SU-DHL-6 (cell line): ENCODE data around the gene VTI1A.

ENCODE experiments used
- H2AFZ ChIP-seq: fragments of 200-600 bp; sonication (generic); 2 replicates; pipeline ENCODE4 v1.6.1; 2014; ENCODE audit warnings: low read depth, mild to moderate bottlenecking, moderate library complexity, mixed read lengths, antibody characterized with exemption, low read length; ENCODE audit not compliant: severe bottlenecking
- H3F3A ChIP-seq: fragments of 200-600 bp; shearing (Covaris generic); 2 replicates; pipeline ENCODE4 v1.6.0; 2016; ENCODE audit warnings: antibody characterized with exemption, mild to moderate bottlenecking; ENCODE audit not compliant: insufficient read depth
- H3K27ac ChIP-seq: fragments of 200-600 bp; sonication (generic); 2 replicates; pipeline ENCODE4 v1.5.1; 2016; ENCODE audit warnings: low read depth, mild to moderate bottlenecking, low read length, moderate library complexity, mixed read lengths
- H3K27me3 ChIP-seq: fragments of 200-600 bp; sonication (generic), shearing (Covaris generic); 2 replicates; pipeline ENCODE4 v1.6.0; 2014; ENCODE audit warnings: mild to moderate bottlenecking, low read length
- H3K36me3 ChIP-seq: fragments of 200-600 bp; sonication (generic); 2 replicates; pipeline ENCODE4 v1.6.1; 2014; ENCODE audit warnings: mild to moderate bottlenecking, low read length, mixed read lengths
- H3K4me2 ChIP-seq: fragments of 300-600, 200-600 bp; shearing (Covaris generic), sonication (generic); 2 replicates; pipeline ENCODE4 v1.6.0; 2014; ENCODE audit warnings: low read length, low read depth, mild to moderate bottlenecking; ENCODE audit not compliant: poor library complexity, severe bottlenecking
- H3K4me3 ChIP-seq: fragments of 200-600 bp; sonication (generic); 2 replicates; pipeline ENCODE4 v1.5.1; 2014; ENCODE audit warnings: antibody characterized with exemption, low read length, mild to moderate bottlenecking, mixed read lengths; ENCODE audit not compliant: insufficient read depth, poor library complexity, severe bottlenecking
- H3K79me2 ChIP-seq: fragments of 200-600 bp; sonication (generic); 2 replicates; pipeline ENCODE4 v1.6.1; 2014; ENCODE audit warnings: mild to moderate bottlenecking, low read length, moderate library complexity; ENCODE audit not compliant: insufficient read depth
- H3K9ac ChIP-seq: fragments of 200-600 bp; sonication (generic); 2 replicates; pipeline ENCODE4 v1.7.0; 2014; ENCODE audit warnings: mild to moderate bottlenecking, low read length
- H3K9me2 ChIP-seq: fragments of 200-600 bp; sonication (generic); replicated peaks from 2 replicates; pipeline ENCODE4 v1.6.1; 2014; ENCODE audit warnings: low read length; ENCODE audit not compliant: insufficient read depth
- H3K9me3 ChIP-seq: fragments of 200-600 bp; sonication (generic); 2 replicates; pipeline ENCODE4 v1.6.1; 2014; ENCODE audit warnings: low read length, mixed read lengths; ENCODE audit not compliant: insufficient read depth
- H4K20me1 ChIP-seq: fragments of 200-600 bp; sonication (generic); 2 replicates; pipeline ENCODE4 v1.6.1; 2014; ENCODE audit warnings: low read depth, mild to moderate bottlenecking, antibody characterized with exemption, low read length, moderate library complexity, mixed read lengths
- EZH2phosphoT487 ChIP-seq: fragments of 200-600 bp; sonication (generic), shearing (Covaris generic); conservative IDR thresholded peaks from 2 replicates; pipeline ENCODE4 v1.6.1; 2018; ENCODE audit warnings: mild to moderate bottlenecking, antibody characterized with exemption, low read length, moderate library complexity, mixed read lengths
- TF ChIP-seq, protein P1 (sequence below): fragments of 200-600 bp; sonication (generic); IDR thresholded peaks from one replicate; pipeline ENCODE4 v1.5.1; 2017; ENCODE audit warnings: antibody characterized with exemption, mild to moderate bottlenecking, low read length, moderate library complexity; ENCODE audit not compliant: insufficient read depth, poor library complexity, severe bottlenecking

Gene VTI1A

DNA sequence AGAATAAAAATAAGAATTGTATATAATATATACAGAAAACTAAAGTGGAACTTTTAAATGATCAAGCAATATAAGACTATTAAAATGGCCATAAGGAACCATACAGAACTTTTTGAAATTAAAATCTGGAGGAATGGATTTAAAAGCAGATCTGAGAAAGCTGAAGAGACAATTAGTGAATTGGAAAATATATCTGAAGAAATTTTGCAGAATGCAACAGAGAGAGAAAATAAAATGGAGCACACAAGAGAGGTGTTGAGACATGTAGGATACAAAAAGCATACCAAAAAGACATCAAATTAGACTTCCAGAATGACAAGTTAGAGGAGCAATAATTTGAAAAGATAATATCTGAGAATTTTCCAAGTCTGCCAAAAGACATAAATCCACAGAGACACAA lies 169.6 kb downstream of the VTI1A start:
- H4K20me1 ChIP-seq, result no peaks in the 10 kb centered on the region
- no peaks in the 10 kb centered on the region for H3F3A ChIP-seq
- no peaks in the 10 kb centered on the region for H3K36me3 ChIP-seq
- no peak overlapping the region for H3K9ac ChIP-seq
- H3K4me2 ChIP-seq, result no peak overlapping the region
- no peak overlapping the region for H2AFZ ChIP-seq
- H3K27ac ChIP-seq, result no peak overlapping the region
- H3K27me3 ChIP-seq, result no peaks in the 10 kb centered on the region
- H3K79me2 ChIP-seq, result no peaks in the 10 kb centered on the region
- H3K9me3 ChIP-seq, result peaks cover 9% of the 10 kb centered on the region; the same call in 1 of the 2 replicates
- no peaks in the 10 kb centered on the region for H3K9me2 ChIP-seq
- H3K4me3 ChIP-seq, result no peak overlapping the region
- TF ChIP-seq, protein P1, sequence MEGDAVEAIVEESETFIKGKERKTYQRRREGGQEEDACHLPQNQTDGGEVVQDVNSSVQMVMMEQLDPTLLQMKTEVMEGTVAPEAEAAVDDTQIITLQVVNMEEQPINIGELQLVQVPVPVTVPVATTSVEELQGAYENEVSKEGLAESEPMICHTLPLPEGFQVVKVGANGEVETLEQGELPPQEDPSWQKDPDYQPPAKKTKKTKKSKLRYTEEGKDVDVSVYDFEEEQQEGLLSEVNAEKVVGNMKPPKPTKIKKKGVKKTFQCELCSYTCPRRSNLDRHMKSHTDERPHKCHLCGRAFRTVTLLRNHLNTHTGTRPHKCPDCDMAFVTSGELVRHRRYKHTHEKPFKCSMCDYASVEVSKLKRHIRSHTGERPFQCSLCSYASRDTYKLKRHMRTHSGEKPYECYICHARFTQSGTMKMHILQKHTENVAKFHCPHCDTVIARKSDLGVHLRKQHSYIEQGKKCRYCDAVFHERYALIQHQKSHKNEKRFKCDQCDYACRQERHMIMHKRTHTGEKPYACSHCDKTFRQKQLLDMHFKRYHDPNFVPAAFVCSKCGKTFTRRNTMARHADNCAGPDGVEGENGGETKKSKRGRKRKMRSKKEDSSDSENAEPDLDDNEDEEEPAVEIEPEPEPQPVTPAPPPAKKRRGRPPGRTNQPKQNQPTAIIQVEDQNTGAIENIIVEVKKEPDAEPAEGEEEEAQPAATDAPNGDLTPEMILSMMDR, result no peak
- TF ChIP-seq EZH2phosphoT487, result no peak

GRCh38 chr10:112618814-112619213 lies 171.8 kb downstream of the VTI1A start:
- no peaks in the 10 kb centered on the region for H3K27me3 ChIP-seq
- H4K20me1 ChIP-seq, result no peaks in the 10 kb centered on the region
- no peak overlapping the region for H3K9ac ChIP-seq

DNA sequence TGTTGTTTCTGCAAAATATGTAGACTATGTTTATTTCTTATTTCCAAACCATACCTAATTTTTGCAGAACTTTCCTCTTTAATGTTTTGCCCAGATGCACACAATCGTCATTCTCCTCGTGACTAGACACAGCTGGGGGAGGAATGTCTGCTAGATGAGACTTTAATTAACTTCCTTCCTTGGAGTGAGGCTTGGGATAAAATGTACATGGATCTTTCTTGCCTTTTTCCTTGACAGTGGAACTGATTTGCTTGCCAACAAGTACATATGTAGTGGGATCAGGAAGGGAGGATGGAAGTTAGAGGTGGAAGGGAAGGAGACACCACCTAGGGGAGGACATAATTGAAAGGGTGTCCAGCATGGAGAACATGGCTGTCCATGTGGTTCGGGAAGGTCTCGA lies 172.5 kb downstream of the VTI1A start:
- TF ChIP-seq, protein P1, result no peak
- TF ChIP-seq EZH2phosphoT487, result no peak

More at GRCh38 chr10:112618814-112619213, 171.8 kb downstream of the VTI1A start:
- no peaks in the 10 kb centered on the region for H3K36me3 ChIP-seq
- H3K79me2 ChIP-seq, result no peaks in the 10 kb centered on the region
- H3K4me2 ChIP-seq, result no peak overlapping the region
- H3K9me2 ChIP-seq, result no peaks in the 10 kb centered on the region
- H3K4me3 ChIP-seq, result no peak overlapping the region
- H3F3A ChIP-seq, result no peaks in the 10 kb centered on the region
- TF ChIP-seq, protein P1, result no peak
- no peak for TF ChIP-seq EZH2phosphoT487
- H3K27ac ChIP-seq, result no peak overlapping the region
- H3K9me3 ChIP-seq, result peaks cover 9% of the 10 kb centered on the region; the same call in 1 of the 2 replicates
- no peak overlapping the region for H2AFZ ChIP-seq

More for the DNA sequence above, 172.5 kb downstream of the VTI1A start:
- Histone ChIP-seq H3K79me2 (no peaks in the 10 kb centered on the region), H3F3A (no peaks in the 10 kb centered on the region), H3K36me3 (no peaks in the 10 kb centered on the region), H2AFZ (no peak overlapping the region), H3K27me3 (no peaks in the 10 kb centered on the region), H3K9ac (no peak overlapping the region), H3K4me2 (no peak overlapping the region), H3K27ac (no peak overlapping the region), H3K9me3 (peaks cover 9% of the 10 kb centered on the region; the same call in 1 of the 2 replicates), H3K9me2 (no peaks in the 10 kb centered on the region), H3K4me3 (no peak overlapping the region), H4K20me1 (no peaks in the 10 kb centered on the region)
